Hepatocyte (in vitro differentiated cells): ENCODE results near the gene TMEM185B. TPM values are rescaled to one million over a fixed set of nuclear protein-coding genes. Genes with fewer than 3 reads are reported as not detected.
A peak's percentile ranks its signal among the peaks of the same experiment; 100 is the strongest.

Source experiments
- DNase-seq: peaks from one replicate; pipeline ENCODE4 v3.0.0-alpha.2; 2016; ENCODE audit warnings: low spot score
- H2AFZ ChIP-seq: fragments of 200-600 bp; sonication (generic); 2 replicates; pipeline ENCODE4 v1.6.0; 2016; ENCODE audit warnings: antibody characterized with exemption, mild to moderate bottlenecking
- H3K27ac ChIP-seq: fragments of 200-600 bp; sonication (generic); 2 replicates; pipeline ENCODE4 v1.5.1; 2016; ENCODE audit warnings: mild to moderate bottlenecking
- H3K27me3 ChIP-seq: fragments of 200-600 bp; sonication (generic); 2 replicates; pipeline ENCODE4 v1.6.1; 2016
- H3K36me3 ChIP-seq: fragments of 200-600 bp; sonication (generic); replicated peaks from 2 replicates; pipeline ENCODE4 v1.5.1; 2016; ENCODE audit warnings: low read depth; ENCODE audit not compliant: insufficient read depth
- H3K4me1 ChIP-seq: fragments of 200-600 bp; sonication (generic); 2 replicates; pipeline ENCODE4 v1.5.1; 2016; ENCODE audit warnings: mild to moderate bottlenecking, moderate library complexity; ENCODE audit not compliant: insufficient read depth
- H3K4me2 ChIP-seq: fragments of 200-600 bp; sonication (generic); 2 replicates; pipeline ENCODE4 v1.6.0; 2016
- H3K4me3 ChIP-seq: fragments of 200-600 bp; sonication (generic); 2 replicates; pipeline ENCODE4 v1.5.1; 2016; ENCODE audit warnings: mild to moderate bottlenecking
- H3K79me2 ChIP-seq: fragments of 200-600 bp; sonication (generic); 2 replicates; pipeline ENCODE4 v1.6.0; 2017; ENCODE audit warnings: mild to moderate bottlenecking
- H3K9me2 ChIP-seq: fragments of 200-600 bp; sonication (generic); replicated peaks from 2 replicates; pipeline ENCODE4 v1.6.0; 2017; ENCODE audit warnings: mild to moderate bottlenecking; ENCODE audit not compliant: insufficient read depth
- H3K9me3 ChIP-seq: fragments of 200-600 bp; sonication (generic); 2 replicates; pipeline ENCODE4 v1.5.1; 2016; ENCODE audit warnings: low read depth, mild to moderate bottlenecking
- H4K20me1 ChIP-seq: fragments of 200-600 bp; sonication (generic); 2 replicates; pipeline ENCODE4 v1.6.0; 2016; ENCODE audit warnings: mild to moderate bottlenecking; ENCODE audit not compliant: insufficient read depth, poor library complexity, severe bottlenecking
- CTCF ChIP-seq: fragments of 200-600 bp; sonication (generic); IDR thresholded peaks from 2 replicates; pipeline ENCODE4 v1.5.1; 2016; ENCODE audit warnings: antibody characterized with exemption, mild to moderate bottlenecking; ENCODE audit not compliant: poor library complexity
- EZH2 ChIP-seq: fragments of 200-600 bp; sonication (generic); IDR thresholded peaks from 2 replicates; pipeline ENCODE4 v1.6.1; 2016; ENCODE audit warnings: antibody characterized with exemption, mild to moderate bottlenecking, borderline replicate concordance
- EZH2phosphoT487 ChIP-seq: fragments of 200-600 bp; sonication (generic); IDR thresholded peaks from one replicate; pipeline ENCODE4 v1.6.1; 2018; ENCODE audit warnings: antibody characterized with exemption, mild to moderate bottlenecking, low read depth, moderate library complexity; ENCODE audit not compliant: unreplicated experiment, severe bottlenecking
- WGBS: methylation state at CpG from one replicate; pipeline ENCODE4 v1.1.6; 2016; ENCODE audit warnings: low lambda C conversion rate; ENCODE audit errors: missing lambda C conversion rate; 5-methylcytosine and 5-hydroxymethylcytosine counted together
- polyA plus RNA-seq: library from polyadenylated mRNA; unstranded; fragments of >200 nt; fragmentation: Nextera tagmentation; extraction: Ambion mirVana; gene quantifications from 2 replicates; pipeline ENCODE4 v1.2.1, GENCODE V29; 2016
- total RNA-seq: library from RNA; depleted of rRNA; stranded (reverse); fragments of >200 nt; gene quantifications from 2 replicates; pipeline ENCODE4 v1.2.3, GENCODE V29; 2014

TMEM185B gene
- total and polyA plus RNA-seq, 2 experiments from 2014 or later: 24.0 to 26.2 TPM

- 43% methylated on average over 1 of the region's 1 CpG for WGBS
- DNase-seq: no peak
- Histone ChIP-seq H3K4me3 (no peak overlapping the region), H3K9me3 (no peaks in the 10 kb centered on the region), H3K4me1 (no peaks in the 10 kb centered on the region), H4K20me1 (no peaks in the 10 kb centered on the region), H3K27ac (no peak overlapping the region), H3K4me2 (no peak overlapping the region), H3K79me2 (no peaks in the 10 kb centered on the region), H3K27me3 (no peaks in the 10 kb centered on the region), H2AFZ (no peak overlapping the region), H3K36me3 (no peaks in the 10 kb centered on the region), H3K9me2 (no peaks in the 10 kb centered on the region)
- no peak for TF ChIP-seq EZH2
- TF ChIP-seq EZH2phosphoT487: no peak
- TF ChIP-seq CTCF: no peak
Measured at GRCh38 chr2:120195553-120195952, 27.6 kb downstream of the TMEM185B start.

GRCh38 chr2:120192280-120192679 is 30.9 kb downstream of the TMEM185B start:
- Histone ChIP-seq H3K4me1 (no peaks in the 10 kb centered on the region), H4K20me1 (no peaks in the 10 kb centered on the region), H3K27me3 (no peaks in the 10 kb centered on the region), H3K27ac (no peak overlapping the region), H3K36me3 (no peaks in the 10 kb centered on the region), H2AFZ (no peak overlapping the region), H3K4me3 (no peak overlapping the region), H3K4me2 (no peak overlapping the region), H3K79me2 (no peaks in the 10 kb centered on the region), H3K9me3 (no peaks in the 10 kb centered on the region), H3K9me2 (no peaks in the 10 kb centered on the region)
- DNase-seq: no peak
- TF ChIP-seq EZH2 (no peak), EZH2phosphoT487 (no peak), CTCF (no peak)
- WGBS: 80% methylated on average over 1 of the region's 1 CpG

GRCh38 chr2:120189189-120189588 is 34.0 kb downstream of the TMEM185B start:
- Histone ChIP-seq H3K9me3 (no peaks in the 10 kb centered on the region), H3K4me1 (no peaks in the 10 kb centered on the region), H3K79me2 (no peaks in the 10 kb centered on the region), H3K4me3 (no peak overlapping the region), H3K36me3 (no peaks in the 10 kb centered on the region), H3K27ac (peak overlapping the region; percentile 57), H3K9me2 (no peaks in the 10 kb centered on the region), H3K4me2 (no peak overlapping the region), H2AFZ (no peak overlapping the region), H4K20me1 (no peaks in the 10 kb centered on the region), H3K27me3 (no peaks in the 10 kb centered on the region)
- no peak for DNase-seq
- 67% methylated on average over 1 of the region's 1 CpG for WGBS
- TF ChIP-seq CTCF: no peak
- no peak for TF ChIP-seq EZH2phosphoT487
- TF ChIP-seq EZH2: no peak

- Histone ChIP-seq H3K4me1 (no peaks in the 10 kb centered on the region), H3K9me3 (no peaks in the 10 kb centered on the region), H2AFZ (no peak overlapping the region), H3K9me2 (no peaks in the 10 kb centered on the region), H3K79me2 (no peaks in the 10 kb centered on the region), H3K27ac (no peak overlapping the region), H3K36me3 (no peaks in the 10 kb centered on the region), H4K20me1 (no peaks in the 10 kb centered on the region), H3K27me3 (no peaks in the 10 kb centered on the region), H3K4me2 (no peak overlapping the region), H3K4me3 (no peak overlapping the region)
- DNase-seq: no peak
- TF ChIP-seq CTCF (no peak), EZH2phosphoT487 (no peak), EZH2 (no peak)
- 80% methylated on average over 5 of the region's 5 CpGs for WGBS
Measured at GRCh38 chr2:120182019-120182560, 41.1 kb downstream of the TMEM185B start.
